Mammary epithelial cell (primary cell): Measurements from ENCODE around the gene DCP2.
"Not testable (repeated sequence)": the region's sequence is repeated elsewhere in the genome, so short reads cannot be mapped to it uniquely, and the experiment has no call there.

Experiments
- EZH2 ChIP-seq: IDR thresholded peaks from 2 replicates; pipeline ENCODE4 v1.6.1; 2012; ENCODE audit warnings: low read length, inconsistent platforms, borderline replicate concordance
- TF ChIP-seq, protein P1 (sequence below), 2 donors: IDR thresholded peaks in 1 of 2; conservative IDR thresholded peaks in 1 of 2; 2 replicates each; pipeline ENCODE4 v1.5.1; 2011 to 2012; ENCODE audit warnings: inconsistent platforms in 2 of 2, low read length in 2 of 2, mild to moderate bottlenecking in 2 of 2, control low read depth in 1 of 2, low read depth in 1 of 2; ENCODE audit not compliant: insufficient read depth in 1 of 2; ENCODE audit errors: extremely low read depth in 1 of 2

DNA sequence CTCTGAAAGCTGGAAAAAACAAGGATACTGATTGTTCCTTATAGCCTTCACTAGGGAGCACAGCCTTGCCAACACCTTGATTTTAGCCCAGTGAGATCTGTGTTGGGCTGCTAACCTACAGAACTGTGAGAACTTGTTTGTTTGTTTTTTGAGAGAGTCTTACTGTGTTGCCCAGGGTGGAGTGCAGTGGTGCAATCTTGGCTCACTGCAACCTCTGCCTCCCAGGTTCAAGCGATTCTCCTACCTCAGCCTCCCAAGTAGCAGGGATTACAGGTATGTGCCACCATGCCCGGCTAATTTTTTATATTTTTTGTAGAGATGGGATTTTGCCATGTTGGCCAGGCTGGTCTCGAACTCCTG lies 13.2 kb upstream of the DCP2 start:
- TF ChIP-seq, protein P1, sequence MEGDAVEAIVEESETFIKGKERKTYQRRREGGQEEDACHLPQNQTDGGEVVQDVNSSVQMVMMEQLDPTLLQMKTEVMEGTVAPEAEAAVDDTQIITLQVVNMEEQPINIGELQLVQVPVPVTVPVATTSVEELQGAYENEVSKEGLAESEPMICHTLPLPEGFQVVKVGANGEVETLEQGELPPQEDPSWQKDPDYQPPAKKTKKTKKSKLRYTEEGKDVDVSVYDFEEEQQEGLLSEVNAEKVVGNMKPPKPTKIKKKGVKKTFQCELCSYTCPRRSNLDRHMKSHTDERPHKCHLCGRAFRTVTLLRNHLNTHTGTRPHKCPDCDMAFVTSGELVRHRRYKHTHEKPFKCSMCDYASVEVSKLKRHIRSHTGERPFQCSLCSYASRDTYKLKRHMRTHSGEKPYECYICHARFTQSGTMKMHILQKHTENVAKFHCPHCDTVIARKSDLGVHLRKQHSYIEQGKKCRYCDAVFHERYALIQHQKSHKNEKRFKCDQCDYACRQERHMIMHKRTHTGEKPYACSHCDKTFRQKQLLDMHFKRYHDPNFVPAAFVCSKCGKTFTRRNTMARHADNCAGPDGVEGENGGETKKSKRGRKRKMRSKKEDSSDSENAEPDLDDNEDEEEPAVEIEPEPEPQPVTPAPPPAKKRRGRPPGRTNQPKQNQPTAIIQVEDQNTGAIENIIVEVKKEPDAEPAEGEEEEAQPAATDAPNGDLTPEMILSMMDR (conservative IDR thresholded peaks at IDR 0.05 in 1 of 2, IDR thresholded peaks at IDR 0.05 in 1 of 2; ENCODE audit: extremely low read depth in 1 of 2, insufficient read depth in 1 of 2, low read depth in 1 of 2, low read length in 2 of 2) = not testable (repeated sequence)
- not testable (repeated sequence) for TF ChIP-seq EZH2
